ENCODE data around the gene SNRNP70.

SNRNP70 gene

DNA sequence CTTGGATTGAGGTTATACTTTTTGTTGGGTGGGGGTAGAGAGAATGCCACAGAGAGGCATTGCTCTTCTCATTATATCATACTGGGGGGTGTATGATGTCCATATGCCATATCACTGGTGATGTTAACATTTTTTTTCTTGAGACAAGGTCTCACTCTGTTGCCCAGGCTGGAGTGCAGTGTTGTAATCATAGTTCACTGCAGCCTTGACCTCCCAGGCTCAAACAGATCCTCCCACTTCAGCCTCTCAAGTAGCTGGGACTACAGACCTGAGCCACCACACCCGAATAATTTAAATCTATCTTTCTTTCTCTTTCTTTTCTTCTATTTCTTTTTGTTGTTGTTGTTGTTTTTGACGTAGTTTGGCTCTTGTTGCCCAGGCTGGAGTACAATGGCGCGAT lies 4.9 kb upstream of the SNRNP70 start:
- Histone ChIP-seq H3K4me1 (peaks cover 3% of the 10 kb centered on the region), H3K36me3 (ENCODE audit: control insufficient read depth, insufficient read depth, low read length) (no peaks in the 10 kb centered on the region), H3K9me3 (ENCODE audit: control insufficient read depth, low read length) (no peaks in the 10 kb centered on the region), H3K79me2 (peaks cover under 1% of the 10 kb centered on the region), H2AFZ (no peak overlapping the region), H3K4me3 (ENCODE audit: low read depth, low read length) (no peak overlapping the region), H3K27me3 (ENCODE audit: control insufficient read depth, insufficient read depth, low read length) (no peaks in the 10 kb centered on the region), H3K9ac (no peak overlapping the region), H3K27ac (no peak overlapping the region), H3K4me2 (ENCODE audit: low read length) (no peak overlapping the region)
- TF ChIP-seq, protein P1, sequence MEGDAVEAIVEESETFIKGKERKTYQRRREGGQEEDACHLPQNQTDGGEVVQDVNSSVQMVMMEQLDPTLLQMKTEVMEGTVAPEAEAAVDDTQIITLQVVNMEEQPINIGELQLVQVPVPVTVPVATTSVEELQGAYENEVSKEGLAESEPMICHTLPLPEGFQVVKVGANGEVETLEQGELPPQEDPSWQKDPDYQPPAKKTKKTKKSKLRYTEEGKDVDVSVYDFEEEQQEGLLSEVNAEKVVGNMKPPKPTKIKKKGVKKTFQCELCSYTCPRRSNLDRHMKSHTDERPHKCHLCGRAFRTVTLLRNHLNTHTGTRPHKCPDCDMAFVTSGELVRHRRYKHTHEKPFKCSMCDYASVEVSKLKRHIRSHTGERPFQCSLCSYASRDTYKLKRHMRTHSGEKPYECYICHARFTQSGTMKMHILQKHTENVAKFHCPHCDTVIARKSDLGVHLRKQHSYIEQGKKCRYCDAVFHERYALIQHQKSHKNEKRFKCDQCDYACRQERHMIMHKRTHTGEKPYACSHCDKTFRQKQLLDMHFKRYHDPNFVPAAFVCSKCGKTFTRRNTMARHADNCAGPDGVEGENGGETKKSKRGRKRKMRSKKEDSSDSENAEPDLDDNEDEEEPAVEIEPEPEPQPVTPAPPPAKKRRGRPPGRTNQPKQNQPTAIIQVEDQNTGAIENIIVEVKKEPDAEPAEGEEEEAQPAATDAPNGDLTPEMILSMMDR (IDR thresholded peaks at IDR 0.05): no peak

DNA sequence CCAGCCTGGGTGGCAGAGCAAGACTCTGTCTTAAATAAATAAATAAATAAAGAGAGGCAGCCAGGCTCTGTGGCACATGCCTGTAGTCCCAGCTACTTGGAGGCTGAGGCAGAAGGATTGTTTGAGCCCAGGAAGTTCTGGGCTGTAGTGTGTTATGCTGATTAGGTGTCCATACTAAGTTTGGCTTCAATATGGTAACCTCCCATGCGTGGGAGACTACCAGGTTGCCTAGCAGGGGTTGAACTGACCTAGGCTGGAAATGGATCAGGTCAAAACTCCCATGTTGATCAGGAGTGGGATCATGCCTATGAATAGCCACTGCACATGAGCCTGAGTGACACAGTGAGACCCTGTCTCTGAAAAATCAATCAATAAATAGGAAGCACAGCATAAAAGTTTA lies 4.0 kb upstream of the SNRNP70 start:
- H3K36me3 ChIP-seq (ENCODE audit: control insufficient read depth, insufficient read depth, low read length): no peaks in the 10 kb centered on the region
- H3K4me2 ChIP-seq (ENCODE audit: low read length): no peak overlapping the region
- peaks cover 3% of the 10 kb centered on the region for H3K4me1 ChIP-seq
- TF ChIP-seq, protein P1 (IDR thresholded peaks at IDR 0.05): no peak
- no peak overlapping the region for H3K4me3 ChIP-seq (ENCODE audit: low read depth, low read length)
- peaks cover 9% of the 10 kb centered on the region for H3K79me2 ChIP-seq
- no peaks in the 10 kb centered on the region for H3K27me3 ChIP-seq (ENCODE audit: control insufficient read depth, insufficient read depth, low read length)
- no peaks in the 10 kb centered on the region for H3K9me3 ChIP-seq (ENCODE audit: control insufficient read depth, low read length)
- no peak overlapping the region for H2AFZ ChIP-seq
- no peak overlapping the region for H3K27ac ChIP-seq
- H3K9ac ChIP-seq: no peak overlapping the region

DNA sequence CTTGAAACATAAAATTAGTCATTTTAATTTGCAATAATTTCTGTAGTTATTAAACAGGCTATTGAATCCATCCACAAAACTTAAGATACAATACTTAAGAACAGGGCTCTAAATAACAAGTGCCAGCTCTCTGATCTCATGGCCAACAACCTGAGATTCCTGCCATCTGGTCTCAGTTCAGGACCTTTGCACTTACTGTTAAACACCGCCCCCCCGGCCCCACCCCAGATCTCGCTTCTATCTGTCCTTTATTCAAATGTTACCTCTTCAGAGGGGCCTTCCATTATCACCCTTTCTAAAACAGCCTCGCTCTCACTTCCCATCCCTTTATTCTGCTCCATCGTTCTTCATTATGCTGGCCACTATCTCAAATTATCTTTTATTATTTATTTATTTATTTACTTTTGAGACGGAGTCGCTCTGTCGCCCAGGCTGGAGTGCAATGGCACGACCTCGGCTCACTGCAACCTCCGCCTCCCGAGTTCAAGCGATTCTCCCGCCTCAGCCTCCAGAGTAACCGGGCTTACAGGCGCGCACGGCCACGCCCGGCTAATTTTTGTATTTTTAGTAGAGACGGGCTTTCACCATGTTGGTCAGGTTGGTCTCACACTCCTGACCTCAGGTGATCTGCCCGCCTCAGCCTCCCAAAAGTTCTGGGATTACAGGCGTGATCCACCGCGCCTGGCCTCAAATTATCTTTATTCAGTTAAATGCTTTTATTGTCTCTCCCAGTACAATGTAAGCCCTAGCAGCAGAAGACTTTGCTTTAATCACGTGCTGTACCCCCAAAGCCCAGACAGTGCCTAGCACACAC lies 838 bp upstream of the SNRNP70 start:
- TF ChIP-seq, protein P1 (IDR thresholded peaks at IDR 0.05): no peak
- peak overlapping the region; percentile 88 for H3K27ac ChIP-seq
- no peaks in the 10 kb centered on the region for H3K9me3 ChIP-seq (ENCODE audit: control insufficient read depth, low read length)
- no peaks in the 10 kb centered on the region for H3K36me3 ChIP-seq (ENCODE audit: control insufficient read depth, insufficient read depth, low read length)
- peaks cover 33% of the 10 kb centered on the region for H3K79me2 ChIP-seq
- peak overlapping the region; percentile 100 for H2AFZ ChIP-seq
- peak overlapping the region; percentile 90 for H3K4me2 ChIP-seq (ENCODE audit: low read length)
- no peak overlapping the region for H3K9ac ChIP-seq
- H3K4me3 ChIP-seq (ENCODE audit: low read depth, low read length): peak overlapping the region; percentile 81
- H3K4me1 ChIP-seq: peaks cover 11% of the 10 kb centered on the region
- no peaks in the 10 kb centered on the region for H3K27me3 ChIP-seq (ENCODE audit: control insufficient read depth, insufficient read depth, low read length)

DNA sequence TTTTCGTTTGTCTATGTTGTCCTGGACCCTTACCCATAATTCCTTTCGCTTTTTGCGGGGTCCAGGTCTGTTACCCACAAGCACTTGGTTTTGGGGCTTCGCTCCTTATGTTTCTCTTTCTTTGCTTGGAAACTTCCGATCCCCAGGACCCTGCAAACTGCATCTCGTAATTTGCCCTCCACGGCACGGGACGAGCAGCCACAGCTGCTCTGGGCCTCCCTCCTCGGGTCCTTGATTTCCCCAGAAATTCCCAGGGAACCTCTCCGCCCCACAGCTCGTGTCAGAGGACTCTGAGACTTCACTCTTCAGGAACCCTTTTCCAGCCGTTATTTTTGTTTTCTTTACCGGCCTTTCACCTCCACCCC lies 599 bp downstream of the SNRNP70 start:
- Histone ChIP-seq H3K4me1 (peaks cover 11% of the 10 kb centered on the region), H2AFZ (peak overlapping the region; percentile 100), H3K9me3 (ENCODE audit: control insufficient read depth, low read length) (no peaks in the 10 kb centered on the region), H3K4me2 (ENCODE audit: low read length) (peak overlapping the region; percentile 90), H3K4me3 (ENCODE audit: low read depth, low read length) (peak overlapping the region; percentile 81), H3K79me2 (peaks cover 43% of the 10 kb centered on the region), H3K27ac (peak overlapping the region; percentile 88), H3K27me3 (ENCODE audit: control insufficient read depth, insufficient read depth, low read length) (no peaks in the 10 kb centered on the region), H3K9ac (peak overlapping the region; percentile 49), H3K36me3 (ENCODE audit: control insufficient read depth, insufficient read depth, low read length) (no peaks in the 10 kb centered on the region)
- TF ChIP-seq, protein P1 (IDR thresholded peaks at IDR 0.05): no peak

DNA sequence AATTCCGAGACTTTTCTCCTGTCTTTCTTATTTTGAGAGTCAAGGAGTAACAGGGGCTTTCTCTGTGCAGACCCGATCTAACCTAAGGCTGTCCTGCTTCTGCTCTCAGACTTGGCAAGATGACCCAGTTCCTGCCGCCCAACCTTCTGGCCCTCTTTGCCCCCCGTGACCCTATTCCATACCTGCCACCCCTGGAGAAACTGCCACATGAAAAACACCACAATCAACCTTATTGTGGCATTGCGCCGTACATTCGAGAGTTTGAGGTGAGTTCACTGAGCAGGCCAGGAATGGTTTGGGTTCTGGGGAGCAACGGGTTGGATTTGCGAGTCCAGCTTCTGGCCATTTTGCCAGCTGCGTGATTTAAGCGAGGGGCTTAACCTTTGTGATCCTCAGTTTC lies 1.0 kb downstream of the SNRNP70 start:
- peaks cover 11% of the 10 kb centered on the region for H3K4me1 ChIP-seq
- no peaks in the 10 kb centered on the region for H3K9me3 ChIP-seq (ENCODE audit: control insufficient read depth, low read length)
- H3K9ac ChIP-seq: peak overlapping the region; percentile 49
- peak overlapping the region; percentile 90 for H3K4me2 ChIP-seq (ENCODE audit: low read length)
- peak overlapping the region; percentile 81 for H3K4me3 ChIP-seq (ENCODE audit: low read depth, low read length)
- no peaks in the 10 kb centered on the region for H3K36me3 ChIP-seq (ENCODE audit: control insufficient read depth, insufficient read depth, low read length)
- TF ChIP-seq, protein P1 (IDR thresholded peaks at IDR 0.05): no peak
- H3K27ac ChIP-seq: no peak overlapping the region
- peaks cover 44% of the 10 kb centered on the region for H3K79me2 ChIP-seq
- no peak overlapping the region for H2AFZ ChIP-seq
- H3K27me3 ChIP-seq (ENCODE audit: control insufficient read depth, insufficient read depth, low read length): no peaks in the 10 kb centered on the region

Data from parathyroid adenoma (tissue), 2 donors.